ENCODE measurements around the gene WDR87.
"Not testable (repeated sequence)": the region's sequence is repeated elsewhere in the genome, so short reads cannot be mapped to it uniquely, and the experiment has no call there.

WDR87 gene

DNA sequence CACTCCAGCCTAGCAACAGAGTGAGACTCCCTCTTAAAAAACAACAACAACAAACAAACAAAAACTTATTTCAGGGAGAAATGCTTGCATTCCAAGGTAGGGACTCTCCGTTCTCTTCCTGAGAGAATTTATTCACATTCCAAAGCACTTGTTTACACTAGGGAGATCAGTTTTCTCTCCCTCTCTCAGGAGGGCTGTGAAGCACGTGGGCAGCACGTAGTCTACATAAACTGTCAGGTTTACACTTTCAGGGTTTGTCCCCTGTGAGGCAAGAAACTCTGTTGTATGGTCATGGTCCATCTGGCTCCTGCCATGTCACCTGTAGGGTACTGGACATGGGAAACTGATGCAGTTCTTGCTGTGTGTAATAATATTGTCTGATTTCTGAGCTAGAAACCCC, 31.6 kb downstream of the WDR87 start:
- DNase-seq, result no peak

DNA sequence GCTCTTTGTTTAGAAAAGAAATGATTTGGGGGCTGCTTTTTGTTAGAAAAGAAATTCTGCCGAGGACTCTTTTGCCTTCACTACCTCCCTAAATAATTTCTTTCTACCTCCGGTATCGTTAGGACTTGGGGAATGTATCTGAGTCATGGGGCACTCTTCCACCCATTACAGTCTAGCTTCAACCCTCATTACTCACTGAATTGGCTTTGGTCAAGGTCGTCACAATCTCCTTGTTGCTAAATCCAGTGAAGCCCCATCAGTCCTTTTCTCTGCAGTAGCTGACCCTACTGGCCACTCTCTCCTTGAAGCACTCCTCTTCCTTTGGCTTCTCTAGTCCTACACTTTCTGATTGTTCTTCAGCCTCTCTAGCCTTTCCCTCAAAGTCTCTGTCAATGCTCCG, 34.0 kb downstream of the WDR87 start:
- DNase-seq, result no peak

DNA sequence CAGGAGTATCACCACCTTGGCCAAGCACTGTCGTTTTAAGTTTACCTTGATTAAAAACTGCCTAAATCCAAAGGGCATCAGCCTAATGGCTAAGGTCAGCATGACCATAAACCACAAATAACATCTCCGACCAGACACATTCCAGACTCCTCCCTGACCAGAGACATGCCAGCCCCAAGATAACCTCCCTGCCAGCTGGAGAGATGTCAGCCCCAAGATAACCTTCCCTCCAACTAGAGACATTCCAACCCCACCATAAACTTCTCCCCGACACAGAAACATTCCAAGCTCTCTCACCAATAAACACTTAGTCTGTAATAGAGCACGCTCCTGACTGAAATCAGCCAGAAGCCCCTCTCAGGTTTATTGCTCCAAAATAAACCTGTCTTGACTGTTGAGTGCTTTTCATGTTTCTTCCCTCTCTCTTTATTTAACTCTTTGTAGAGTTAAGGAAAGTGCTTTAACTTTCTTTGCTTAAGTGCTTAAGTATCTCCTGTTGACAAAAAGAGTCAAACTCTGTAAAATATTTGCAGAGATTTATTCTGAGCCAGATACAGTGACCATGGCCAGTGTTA, 36.5 kb downstream of the WDR87 start:
- no peak for DNase-seq

DNA sequence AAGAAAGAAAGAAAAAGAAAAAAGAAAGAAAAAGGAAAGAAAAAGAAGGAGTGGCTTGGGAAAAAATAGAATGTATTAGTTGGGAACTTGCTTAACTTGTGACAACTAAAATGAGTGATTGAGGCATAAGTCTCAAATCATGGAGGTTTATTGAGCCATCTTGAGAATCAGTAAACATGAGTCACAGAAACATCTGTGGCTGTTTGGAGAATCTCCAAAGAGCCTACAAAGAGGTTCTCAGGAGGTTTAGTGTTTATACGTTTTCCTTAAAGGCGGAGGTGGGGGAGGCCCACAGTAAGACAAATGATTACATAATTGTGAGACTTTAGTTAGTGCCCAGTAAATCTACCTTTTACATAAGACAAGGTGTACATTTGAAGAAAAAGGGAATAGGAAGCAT, 38.6 kb downstream of the WDR87 start:
- no peak for DNase-seq

- not testable (repeated sequence) for DNase-seq
Measured at GRCh38 chr19:37865930-37866329, 40.5 kb downstream of the WDR87 start.

GRCh38 chr19:37864501-37864900, 41.9 kb downstream of the WDR87 start:
- no peak for DNase-seq

DNA sequence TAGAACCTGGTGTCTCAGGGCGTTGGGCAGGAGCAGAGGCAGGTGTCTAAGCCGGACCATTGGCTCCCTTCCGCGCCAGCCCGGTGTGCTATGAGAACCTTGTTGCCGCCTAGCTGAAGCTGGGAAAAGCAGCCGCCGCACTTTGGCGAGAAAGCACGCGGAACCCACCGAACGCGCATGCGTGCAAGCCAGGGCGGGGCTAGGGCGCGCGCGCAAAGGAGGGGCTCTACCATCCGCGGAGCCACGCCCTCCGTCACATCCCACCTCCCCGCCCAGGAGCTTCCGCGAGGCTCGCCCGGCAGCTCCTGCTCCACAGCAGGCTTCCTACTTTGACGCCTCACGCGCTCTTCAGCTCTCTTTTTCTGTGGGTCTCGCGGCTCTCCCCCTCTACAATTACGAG, 51.3 kb downstream of the WDR87 start:
- peak; percentile 88 to 95 for DNase-seq

- no peak for DNase-seq
Measured at GRCh38 chr19:37845932-37846331, 60.5 kb downstream of the WDR87 start.

Data from NCI-H1930 (cell line).